ENCODE results near the gene PLA2G3.

The PLA2G3 gene

DNA sequence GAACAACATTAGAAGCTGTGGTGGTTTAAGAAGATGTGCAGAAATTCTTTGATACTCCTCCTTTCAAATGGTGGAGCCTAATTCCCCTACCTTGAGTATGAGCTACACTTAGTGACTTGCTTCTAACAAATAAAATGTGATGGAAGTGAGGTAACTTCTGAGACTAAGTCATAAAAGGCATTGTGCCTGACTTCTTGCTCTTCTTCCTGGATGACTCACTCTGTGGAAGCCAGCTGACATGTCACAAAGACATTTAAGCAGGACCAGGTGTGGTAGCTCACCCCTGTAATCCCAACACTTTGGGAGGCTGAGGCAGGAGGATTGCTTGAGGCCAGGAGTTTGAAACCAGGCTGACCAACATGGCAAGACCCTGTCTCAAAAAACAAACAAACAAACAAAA is 3.9 kb upstream of the PLA2G3 start:
- no peak for DNase-seq

DNA sequence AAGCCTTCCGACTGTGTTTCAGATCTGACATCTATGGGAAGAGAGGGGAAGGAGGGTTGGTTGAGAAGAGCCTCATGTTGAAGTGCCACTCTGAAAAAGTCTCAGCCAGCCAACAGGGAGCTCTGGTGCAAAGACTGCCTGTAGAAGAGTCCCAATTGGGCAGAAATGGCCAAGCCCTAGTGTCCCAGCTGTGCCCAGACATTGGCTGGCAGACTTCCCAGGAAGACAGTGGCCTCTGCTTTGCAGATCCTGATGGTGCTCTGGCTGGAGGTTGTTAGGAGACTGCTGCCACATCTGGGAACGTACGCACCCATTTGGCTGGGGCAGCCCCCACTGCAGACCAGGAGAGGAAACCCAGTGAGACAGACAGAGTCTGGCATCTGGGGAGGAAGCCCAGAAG is 3.2 kb upstream of the PLA2G3 start:
- no peak for DNase-seq

DNA sequence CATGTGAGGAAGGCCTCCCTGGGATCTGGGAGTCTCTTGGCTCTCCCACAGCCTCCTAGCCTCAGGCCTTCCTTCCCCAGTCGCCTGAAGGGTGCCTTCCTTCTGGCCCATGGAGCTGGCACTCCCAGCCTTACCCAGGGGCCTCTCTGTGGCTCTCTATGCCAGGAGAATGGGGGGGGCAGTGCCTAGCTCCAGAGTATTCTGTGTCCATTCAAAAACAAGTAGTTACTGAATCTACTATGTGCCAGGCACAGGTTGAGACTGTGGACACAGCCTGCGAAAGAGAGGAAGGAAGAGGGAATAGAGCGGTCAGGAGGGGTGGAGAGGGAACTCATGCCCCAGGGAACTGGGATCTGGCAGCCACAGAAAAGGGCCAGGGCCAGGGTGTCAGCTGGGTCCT is 2.7 kb upstream of the PLA2G3 start:
- no peak for DNase-seq

DNA sequence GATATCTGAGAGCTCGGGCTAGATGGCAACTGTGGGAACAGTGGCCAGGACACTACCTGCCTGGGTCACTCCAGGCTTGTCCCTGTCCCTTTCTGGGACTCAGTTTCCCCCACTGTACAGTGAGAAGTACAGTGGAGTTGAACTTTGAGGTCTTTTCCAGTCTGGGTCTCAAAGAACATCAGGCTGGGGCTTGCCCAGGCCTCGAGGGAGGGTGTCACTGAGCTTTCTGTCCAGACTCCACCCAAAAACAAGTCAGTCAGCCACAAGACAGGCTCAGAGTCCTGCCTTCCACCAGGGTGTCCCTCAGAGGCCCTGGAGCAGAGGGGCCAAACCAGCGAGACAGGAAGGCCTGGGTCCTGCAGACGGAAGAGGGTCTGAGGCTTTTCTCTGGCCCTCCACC is 2.0 kb upstream of the PLA2G3 start:
- DNase-seq: no peak

DNA sequence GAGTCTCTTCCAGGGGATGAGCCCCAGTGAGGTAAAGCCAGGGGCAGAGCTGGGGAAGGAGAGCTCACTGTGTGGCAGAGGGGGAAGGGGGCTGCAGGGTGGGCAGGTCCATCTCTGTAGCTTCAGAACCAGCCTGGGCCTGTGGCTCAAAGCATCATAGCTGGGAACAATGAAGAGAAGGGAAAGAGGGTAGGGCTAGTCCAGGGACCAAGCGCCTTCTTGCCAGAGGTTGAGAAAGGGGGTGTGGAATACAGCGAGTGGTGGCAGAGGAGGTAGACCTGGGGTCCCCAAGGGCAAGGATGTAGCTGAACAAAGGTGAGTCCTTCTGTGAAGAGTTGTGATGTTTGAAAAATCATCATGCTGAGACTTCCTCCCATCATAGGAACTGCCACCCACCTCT is 1.2 kb upstream of the PLA2G3 start:
- no peak for DNase-seq

DNA sequence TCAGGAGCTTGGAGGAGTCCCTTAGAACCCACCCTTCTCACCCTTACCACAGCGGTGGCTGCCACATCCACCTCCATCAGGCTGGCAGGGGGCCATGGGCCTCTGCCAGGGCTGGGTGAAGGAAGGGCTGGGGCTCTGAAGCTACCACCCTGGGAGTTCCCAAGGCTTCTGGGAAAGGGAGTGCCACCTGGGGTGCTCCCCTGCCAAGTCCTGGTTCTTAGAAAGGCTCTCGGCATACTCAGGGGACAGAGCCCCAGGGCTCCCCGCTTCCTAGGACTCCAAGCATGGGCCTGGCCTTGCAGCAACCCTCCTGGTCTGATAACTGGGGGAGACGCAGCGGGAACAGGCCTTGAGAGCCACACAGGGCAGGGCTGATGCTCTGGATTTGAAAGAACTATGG is 438 bp upstream of the PLA2G3 start:
- DNase-seq: no peak

DNA sequence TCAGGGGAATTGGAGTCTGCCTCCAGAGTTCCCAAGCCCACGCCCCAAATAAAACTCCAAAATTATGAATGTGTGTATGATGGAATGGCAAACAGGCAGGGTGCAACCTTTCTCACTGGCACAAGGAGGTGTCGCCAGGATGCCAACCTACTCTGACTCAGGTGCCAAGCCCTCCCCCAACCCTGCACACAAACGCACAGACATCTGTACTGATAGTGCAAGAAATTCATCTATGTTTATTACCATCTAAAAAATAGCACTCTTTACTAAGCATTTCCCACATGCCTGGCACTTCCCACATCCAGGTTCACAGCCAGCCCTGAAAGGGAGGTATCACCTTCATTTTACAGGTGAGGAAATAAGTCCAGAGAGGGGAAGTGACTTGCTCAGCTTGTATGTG is 1.2 kb downstream of the PLA2G3 start:
- no peak for DNase-seq

DNA sequence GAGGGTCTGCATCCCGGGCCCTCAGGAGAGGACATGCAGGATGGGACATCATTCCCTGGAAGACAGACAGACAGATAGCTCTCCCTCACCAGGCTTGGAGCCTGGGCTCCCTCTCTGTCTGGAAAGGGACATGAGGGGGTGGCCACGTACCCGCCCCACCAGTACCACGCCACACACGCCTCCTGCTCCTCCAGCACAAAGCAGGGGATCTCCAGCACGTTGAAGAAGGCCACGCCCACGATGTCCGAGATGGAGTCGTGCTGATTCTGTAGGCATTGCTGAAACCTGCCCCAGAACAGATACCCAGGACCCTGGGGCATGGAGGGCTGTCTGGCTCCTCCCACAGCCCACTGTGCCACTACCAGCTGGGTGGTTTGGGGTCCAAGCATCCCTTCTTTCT is 2.2 kb downstream of the PLA2G3 start:
- no peak for DNase-seq

DNA sequence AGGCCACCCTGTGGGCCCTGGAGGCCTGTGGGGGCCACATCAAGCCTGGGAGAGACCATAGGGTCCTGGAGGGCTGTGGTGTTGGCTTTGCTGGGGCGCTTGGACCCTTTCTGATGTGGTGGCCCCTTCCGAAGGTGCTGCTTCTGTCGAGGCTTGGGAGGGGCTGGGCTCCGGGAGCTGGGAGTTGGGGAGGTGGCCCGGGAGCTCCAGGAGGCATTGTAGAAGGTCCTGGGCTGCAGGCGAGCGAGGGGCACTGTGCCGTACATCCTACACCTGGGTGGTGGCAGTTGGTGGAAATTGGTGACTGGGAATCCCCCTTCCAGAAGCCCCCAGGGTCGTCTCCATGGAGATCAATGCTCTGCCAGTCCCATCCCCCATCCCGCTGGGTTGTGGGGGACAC is 2.6 kb downstream of the PLA2G3 start:
- DNase-seq: no peak

DNA sequence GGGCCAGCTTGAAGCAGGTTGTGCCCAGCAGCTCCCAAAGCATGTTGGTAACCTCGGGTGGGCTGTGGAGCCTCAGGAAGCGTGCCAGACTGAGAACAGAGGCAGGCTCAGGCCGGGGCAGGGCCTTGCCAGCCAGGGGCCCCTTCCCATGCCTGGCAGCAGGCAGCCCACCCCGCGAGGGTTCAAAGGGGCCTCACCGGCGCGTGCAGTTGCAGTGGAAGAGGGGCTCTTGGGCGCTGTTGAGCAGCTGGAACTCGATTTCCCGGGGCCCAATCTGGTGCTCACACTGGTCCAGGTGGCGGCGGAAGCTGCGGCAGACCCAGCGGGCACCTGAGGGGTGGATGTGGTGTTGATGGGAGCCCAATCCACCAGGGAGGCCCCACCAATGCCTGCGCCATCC is 3.6 kb downstream of the PLA2G3 start:
- DNase-seq: no peak

DNA sequence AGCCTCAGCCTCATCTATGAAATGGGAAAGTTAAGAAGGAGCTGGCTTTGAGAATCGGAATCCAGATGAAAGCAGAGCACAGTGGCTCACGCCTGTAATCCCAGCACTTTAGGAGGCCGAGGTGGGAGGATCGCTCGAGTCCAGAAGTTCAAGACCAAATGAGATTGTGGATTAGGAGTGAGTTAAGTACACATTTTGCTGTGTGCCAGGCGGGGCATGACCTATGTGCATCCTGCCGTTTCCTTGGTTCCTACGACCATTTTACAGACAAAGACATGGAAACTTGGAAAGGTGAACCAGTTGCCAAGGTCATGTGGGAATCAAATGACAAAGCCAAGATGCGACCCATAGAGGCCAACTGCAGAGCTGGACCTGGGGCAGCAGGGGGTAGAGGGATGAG is 4.2 kb downstream of the PLA2G3 start:
- no peak for DNase-seq

DNA sequence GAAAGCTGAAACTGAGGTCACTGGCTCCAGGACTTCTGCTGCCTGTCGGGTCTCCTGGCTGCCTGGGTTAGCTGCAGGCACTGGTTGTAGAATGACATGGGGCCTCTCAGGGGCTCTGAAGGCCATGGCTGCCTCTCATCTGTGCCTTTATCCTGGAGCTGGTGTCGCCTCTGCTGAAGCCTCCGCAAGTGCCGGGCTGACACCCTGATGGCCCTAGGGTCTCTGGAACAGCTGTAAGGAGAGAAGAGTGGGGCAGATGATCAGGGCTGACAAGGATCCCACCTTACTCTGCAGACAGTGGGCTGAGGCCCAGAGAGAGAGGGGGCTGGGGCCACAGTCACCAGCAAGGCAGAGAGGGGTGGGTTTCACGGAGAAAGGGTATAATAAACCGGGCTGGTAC is 4.6 kb downstream of the PLA2G3 start:
- no peak for DNase-seq

DNA sequence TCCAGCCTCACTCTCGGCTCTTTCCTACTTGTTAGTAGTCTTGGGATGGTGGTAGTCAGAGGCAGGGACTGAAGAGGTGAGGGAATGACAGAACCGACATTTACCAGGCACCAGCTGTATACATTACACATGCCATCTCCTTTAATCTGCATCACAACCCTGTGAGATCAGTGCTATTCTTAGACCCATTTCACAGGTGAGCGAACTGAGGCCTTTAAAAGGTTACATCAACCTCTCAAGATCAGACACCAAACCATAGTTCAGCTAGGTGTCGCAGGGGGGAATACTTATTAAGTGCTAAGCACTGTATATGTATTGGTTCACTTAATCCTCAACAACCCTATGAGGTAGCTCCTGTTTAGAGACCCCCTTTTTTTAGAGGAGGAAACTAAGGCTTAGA is 5.6 kb downstream of the PLA2G3 start:
- DNase-seq: no peak

DNA sequence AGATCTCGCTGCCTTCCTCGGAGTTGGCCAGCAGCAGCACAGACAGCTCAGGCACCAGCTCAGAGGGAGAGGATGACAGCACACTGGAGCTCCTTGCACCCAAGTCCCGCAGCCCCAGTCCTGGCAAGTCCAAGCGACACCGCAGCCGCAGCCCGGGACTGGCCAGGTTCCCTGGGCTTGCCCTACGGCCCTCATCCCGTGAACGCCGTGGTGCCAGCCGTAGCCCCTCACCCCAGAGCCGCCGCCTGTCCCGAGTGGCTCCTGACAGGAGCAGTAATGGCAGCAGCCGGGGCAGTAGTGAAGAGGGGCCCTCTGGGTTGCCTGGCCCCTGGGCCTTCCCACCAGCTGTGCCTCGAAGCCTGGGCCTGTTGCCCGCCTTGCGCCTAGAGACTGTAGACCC is 6.4 kb downstream of the PLA2G3 start:
- no peak for DNase-seq

DNA sequence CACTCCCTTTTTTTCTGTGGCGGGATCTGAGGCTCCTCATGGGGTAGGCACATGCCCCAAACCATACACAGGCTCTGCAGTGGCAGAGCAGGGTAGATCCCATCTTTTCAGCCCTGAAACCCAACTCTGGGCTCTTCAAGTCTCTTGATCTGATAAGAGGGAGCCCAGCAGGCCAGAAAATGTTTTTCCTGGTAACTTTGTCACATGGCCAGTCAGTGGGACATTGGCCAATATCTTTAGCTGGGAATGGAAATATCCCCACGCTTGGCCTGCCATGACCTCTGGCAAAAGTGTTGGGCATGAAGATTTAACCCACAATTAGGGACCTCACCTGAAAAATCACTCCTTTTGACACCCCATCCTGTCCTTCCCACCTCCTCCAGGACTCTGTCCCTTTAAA is 9.4 kb downstream of the PLA2G3 start:
- DNase-seq: no peak

DNA sequence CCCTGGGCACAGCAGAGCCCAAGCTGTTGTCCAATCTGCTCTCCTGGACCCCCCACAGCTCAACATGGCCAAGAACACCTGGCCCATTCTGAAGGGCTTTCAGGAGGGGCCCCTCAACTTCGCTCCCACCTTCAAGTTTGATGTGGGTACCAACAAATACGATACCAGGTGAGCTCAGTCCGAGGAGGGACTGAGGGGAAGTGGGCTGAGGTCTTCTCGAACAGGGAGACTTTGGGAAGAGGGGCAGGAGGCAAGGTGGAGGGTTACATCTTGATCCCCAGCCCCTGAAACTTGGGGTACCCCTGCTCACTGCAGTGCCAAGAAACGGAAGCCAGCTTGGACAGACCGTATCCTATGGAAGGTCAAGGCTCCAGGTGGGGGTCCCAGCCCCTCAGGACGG is 12.2 kb downstream of the PLA2G3 start:
- no peak for DNase-seq

DNA sequence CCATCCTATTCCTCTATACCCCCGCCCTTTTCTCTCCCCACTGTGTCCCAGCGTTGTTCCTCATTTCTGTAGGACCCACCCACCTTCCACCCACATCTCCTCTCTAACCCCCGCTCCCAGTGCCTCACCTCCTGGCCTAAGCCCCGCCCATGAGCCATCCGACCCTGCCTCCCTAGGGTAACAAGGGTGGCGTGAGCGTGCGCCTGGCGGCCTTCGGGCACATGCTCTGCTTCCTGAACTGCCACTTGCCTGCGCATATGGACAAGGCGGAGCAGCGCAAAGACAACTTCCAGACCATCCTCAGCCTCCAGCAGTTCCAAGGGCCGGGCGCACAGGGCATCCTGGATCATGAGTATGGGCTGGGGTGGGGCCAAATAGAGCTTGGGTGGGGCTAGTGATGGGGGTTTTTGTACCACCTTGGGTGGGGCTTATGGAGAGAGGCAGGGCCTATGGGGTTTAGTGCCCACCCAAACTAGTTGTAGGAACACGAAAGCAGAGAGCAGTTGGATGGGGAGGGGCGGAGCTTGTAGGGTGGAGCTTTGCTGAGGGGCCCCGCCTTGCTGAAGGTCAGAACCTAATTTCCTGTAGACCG is 13.0 kb downstream of the PLA2G3 start:
- DNase-seq: no peak

DNA sequence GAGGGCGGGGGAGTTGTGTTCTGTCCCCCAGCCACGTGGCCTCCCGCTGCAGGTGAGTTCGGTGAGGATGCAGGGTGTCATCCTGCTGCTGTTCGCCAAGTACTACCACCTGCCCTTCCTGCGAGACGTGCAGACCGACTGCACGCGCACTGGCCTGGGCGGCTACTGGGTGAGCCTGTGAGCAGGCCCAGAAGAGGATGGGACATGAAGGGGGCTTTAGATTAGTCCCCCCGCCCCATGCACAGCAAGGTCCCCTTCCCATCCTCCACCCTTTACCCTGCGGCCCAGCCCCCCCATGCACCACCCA is 13.5 kb downstream of the PLA2G3 start:
- DNase-seq: no peak

DNA sequence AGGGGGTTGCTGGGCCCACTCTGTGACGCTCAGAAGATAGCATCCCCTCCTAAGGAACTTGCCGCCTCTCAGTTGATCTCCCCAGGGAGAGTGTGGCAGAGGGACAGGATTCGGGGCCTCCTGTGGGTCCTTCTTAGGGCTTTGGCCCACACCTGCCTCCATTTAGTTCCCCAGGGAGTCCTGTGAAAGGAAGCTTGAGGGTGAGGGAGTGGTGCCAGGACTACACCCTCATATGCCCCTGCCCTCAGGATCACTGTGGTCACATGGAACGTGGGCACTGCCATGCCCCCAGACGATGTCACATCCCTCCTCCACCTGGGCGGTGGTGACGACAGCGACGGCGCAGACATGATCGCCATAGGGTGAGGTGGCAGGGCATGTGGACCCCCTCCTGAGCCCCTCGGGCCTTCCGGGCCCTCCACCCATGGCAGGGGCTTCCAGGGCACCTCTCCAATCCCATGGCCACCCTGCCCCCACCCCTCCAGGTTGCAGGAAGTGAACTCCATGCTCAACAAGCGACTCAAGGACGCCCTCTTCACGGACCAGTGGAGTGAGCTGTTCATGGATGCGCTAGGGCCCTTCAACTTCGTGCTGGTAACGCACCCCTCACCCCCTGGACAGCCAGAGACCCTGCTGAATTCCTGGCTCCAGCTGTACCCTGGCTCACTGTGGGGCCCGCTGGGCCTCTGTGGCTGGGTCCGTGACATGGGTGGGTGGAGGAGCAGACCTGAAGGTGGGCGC is 14.0 kb downstream of the PLA2G3 start:
- no peak for DNase-seq

DNA sequence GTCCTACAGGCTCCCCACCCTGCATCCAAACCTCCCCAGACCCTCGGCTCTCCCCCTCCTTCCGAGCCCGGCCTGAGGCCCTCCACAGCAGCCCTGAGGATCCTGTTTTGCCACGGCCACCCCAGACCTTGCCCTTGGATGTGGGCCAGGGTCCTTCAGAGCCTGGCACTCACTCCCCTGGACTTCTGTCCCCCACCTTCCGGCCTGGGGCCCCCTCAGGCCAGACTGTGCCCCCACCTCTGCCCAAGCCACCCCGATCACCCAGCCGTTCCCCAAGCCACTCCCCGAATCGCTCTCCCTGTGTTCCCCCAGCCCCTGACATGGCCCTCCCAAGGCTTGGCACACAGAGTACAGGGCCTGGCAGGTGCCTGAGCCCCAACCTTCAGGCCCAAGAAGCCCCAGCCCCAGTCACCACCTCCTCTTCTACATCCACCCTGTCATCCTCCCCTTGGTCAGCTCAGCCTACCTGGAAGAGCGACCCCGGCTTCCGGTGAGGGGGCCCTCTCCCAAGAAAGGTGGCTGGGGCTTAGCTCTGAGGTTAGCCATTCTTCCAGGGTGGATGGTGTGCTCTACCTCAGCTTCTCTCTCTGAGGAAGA is 14.7 kb downstream of the PLA2G3 start:
- DNase-seq: no peak

DNA sequence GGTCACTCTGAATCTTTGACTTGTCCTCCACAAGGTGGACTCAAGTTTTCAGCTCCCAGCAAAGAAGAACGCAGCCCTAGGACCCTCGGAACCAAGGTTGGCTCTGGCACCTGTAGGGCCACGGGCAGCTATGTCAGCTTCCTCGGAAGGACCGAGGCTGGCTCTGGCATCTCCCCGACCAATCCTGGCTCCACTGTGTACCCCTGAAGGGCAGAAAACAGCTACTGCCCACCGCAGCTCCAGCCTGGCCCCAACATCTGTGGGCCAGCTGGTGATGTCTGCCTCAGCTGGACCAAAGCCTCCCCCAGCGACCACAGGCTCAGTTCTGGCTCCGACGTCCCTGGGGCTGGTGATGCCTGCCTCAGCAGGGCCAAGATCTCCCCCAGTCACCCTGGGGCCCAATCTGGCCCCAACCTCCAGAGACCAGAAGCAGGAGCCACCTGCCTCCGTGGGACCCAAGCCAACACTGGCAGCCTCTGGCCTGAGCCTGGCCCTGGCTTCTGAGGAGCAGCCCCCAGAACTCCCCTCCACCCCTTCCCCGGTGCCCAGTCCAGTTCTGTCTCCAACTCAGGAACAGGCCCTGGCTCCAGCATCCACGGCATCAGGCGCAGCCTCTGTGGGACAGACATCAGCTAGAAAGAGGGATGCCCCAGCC is 15.4 kb downstream of the PLA2G3 start:
- DNase-seq: no peak

DNA sequence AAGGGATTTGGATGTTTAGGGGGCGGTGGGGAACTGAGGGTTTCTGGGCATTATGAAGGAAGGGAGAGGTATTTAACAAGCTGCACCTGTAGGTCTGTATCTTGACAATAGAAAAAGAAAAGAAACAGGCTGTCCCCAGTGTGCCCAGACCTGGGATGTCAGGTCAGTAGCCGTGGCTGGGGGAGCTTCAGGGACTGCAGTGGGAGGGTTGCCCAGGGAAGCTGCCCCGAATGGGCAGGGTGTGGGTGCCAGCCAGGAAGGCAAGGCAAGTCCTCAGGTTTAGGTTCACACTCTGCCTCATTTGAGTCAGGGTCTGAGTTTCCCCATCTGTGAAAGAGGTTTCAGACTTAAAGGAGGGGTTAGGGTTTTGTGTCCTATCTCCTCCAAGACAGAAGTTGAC is 16.0 kb downstream of the PLA2G3 start:
- no peak for DNase-seq

DNA sequence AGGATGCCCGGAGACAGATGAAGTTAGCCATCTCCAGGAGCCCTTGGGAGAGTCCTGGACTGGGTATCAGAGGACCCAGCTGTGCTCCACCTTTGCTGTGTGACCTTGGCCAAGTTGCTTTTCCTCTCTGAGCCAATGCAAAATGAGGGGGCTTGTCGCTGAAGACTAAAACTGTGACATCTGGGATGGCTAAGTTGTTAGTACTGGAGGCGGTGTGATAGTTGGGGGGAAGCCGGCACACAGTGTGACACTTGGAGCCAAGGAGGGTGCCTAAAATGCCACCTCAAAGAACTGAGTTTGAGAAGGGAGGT is 17.1 kb downstream of the PLA2G3 start:
- no peak for DNase-seq

DNA sequence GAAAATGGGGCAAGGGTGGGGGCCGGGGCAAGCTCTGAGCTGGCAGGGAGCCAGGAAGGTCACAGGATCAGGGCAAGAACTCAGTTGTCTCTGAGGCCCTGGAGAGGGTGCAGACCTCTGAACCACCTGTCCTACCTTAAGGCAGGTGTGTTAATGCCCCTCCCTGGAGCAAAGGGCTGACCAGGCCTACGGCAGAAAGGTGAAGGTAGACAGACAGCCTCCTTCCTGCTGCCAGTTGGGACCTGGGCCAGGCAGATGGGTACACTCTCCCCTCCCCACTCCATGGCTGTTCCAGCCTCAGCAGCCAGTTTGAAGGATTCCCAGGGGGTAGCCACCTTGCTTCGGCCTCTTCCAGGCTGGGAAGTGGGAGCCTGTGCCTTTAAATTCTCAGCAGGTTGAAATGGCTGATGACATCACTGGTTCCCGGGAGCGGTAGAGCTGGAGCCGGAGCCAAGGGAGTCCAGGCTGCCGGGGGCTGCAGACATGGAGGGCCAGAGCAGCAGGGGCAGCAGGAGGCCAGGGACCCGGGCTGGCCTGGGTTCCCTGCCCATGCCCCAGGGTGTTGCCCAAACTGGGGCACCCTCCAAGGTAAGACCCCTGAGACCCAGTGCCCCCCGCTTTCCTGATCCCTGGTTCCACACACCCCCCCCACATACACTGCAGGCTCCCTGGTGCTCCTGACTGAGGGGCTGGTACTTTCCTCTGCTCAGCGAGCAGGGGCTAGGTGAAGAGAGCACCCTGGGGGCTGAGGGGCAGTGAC is 17.6 kb downstream of the PLA2G3 start, which contains the start of gene INPP5J:
Gene INPP5J (plus strand): TSS at position 435 of the 760 bp plus-strand sequence. CDS start 49 bp downstream, at position 484.
- DNase-seq: peak; percentile 59

All from fibroblast of skin of abdomen (primary cell).